HepG2 (cell line): Measurements from ENCODE around the gene IFT52. TPM values are rescaled to one million over a fixed set of nuclear protein-coding genes. Genes with fewer than 3 reads are reported as not detected.

Experiments used
- ATAC-seq: fragments of 200-7000 bp; cut with Tn5 transposase; 3 replicates; pipeline ENCODE4 v1.9.1; 2020; ENCODE audit warnings: mild to moderate bottlenecking, moderate library complexity
- BruUV-seq: library from RNA; stranded (reverse); fragments of 400-500 nt; replicated peaks from 2 replicates; lab custom pipeline; 2021; lab: Mats Ljungman, UMichigan
- CTCF ChIA-PET: fragments of 300-600 bp; formaldehyde crosslinking; extraction: SDS; loops from one replicate; lab custom pipeline; 2021; ENCODE audit warnings: low total read pairs, inconsistent platforms, low intra/inter-chr PET ratio; lab: Yijun Ruan, JAX
- POLR2A ChIA-PET: fragments of 350-600 bp; sonication (Branson Sonifier 250); formaldehyde crosslinking; loops from one replicate; lab custom pipeline; 2020; ENCODE audit warnings: antibody characterized with exemption, inconsistent platforms; lab: Yijun Ruan, JAX
- DNase-seq: peaks from one replicate; pipeline ENCODE4 v3.0.0-alpha.2; 2015; ENCODE audit warnings: low spot score
- FAIRE-seq: peaks from 3 replicates; lab custom pipeline; 2011; peaks lifted over from hg19 to GRCh38; lab: Jason Lieb, UNC
- H2AFZ ChIP-seq: one replicate; pipeline ENCODE4 v1.6.1; 2011; ENCODE audit warnings: low read length, inconsistent platforms
- H3K27ac ChIP-seq: fragments of 300-600 bp; 3 replicates; pipeline ENCODE4 v1.8.0; 2011; ENCODE audit warnings: mixed run types, mild to moderate bottlenecking, mixed read lengths, low read length, inconsistent platforms; ENCODE audit not compliant: insufficient read depth; ENCODE audit errors: extremely low read length
- H3K27me3 ChIP-seq, 2 experiments: fragments of 200-600 bp in 1 of 2; 2 replicates in 1 of 2; 3 replicates in 1 of 2; pipeline versions ENCODE4 v1.6.0 to v1.8.0; 2011; ENCODE audit warnings: low read length in 2 of 2, mild to moderate bottlenecking in 2 of 2, moderate library complexity in 2 of 2, inconsistent platforms in 1 of 2; ENCODE audit not compliant: insufficient read depth in 2 of 2, control insufficient read depth in 1 of 2
- H3K36me3 ChIP-seq, 2 experiments: fragments of 200-600 bp in 1 of 2; replicated peaks in 1 of 2; 2 replicates in 1 of 2; 3 replicates in 1 of 2; pipeline versions ENCODE4 v1.5.1 to v1.8.0; 2011; ENCODE audit warnings: low read length in 2 of 2, inconsistent platforms in 1 of 2; ENCODE audit not compliant: insufficient read depth in 2 of 2, control insufficient read depth in 1 of 2
- H3K4me1 ChIP-seq: 2 replicates; pipeline ENCODE4 v1.5.1; 2012; ENCODE audit warnings: low read length, inconsistent platforms; ENCODE audit not compliant: insufficient read depth
- H3K4me2 ChIP-seq: 2 replicates; pipeline ENCODE4 v1.6.0; 2011; ENCODE audit warnings: low read depth, low read length, inconsistent platforms
- H3K4me3 ChIP-seq, 3 experiments: fragments of 200-600 bp in 1 of 3; sonication (generic), shearing (Covaris generic) in 1 of 3; replicated peaks in 1 of 3; 2 replicates each; pipeline ENCODE4 v1.5.1; 2011 to 2016; ENCODE audit warnings: low read length in 3 of 3, inconsistent platforms in 2 of 3, low read depth in 2 of 3, mild to moderate bottlenecking in 2 of 3, control low read depth in 1 of 3, mixed read lengths in 1 of 3; ENCODE audit not compliant: insufficient read depth in 1 of 3
- H3K79me2 ChIP-seq: one replicate; pipeline ENCODE4 v1.6.1; 2011; ENCODE audit warnings: low read length, inconsistent platforms; ENCODE audit not compliant: insufficient read depth
- H3K9ac ChIP-seq: 2 replicates; pipeline ENCODE4 v1.6.0; 2011; ENCODE audit warnings: mild to moderate bottlenecking, low read depth, low read length, inconsistent platforms; ENCODE audit not compliant: insufficient read depth
- H3K9me3 ChIP-seq: 2 replicates; pipeline ENCODE4 v1.5.1; 2012; ENCODE audit warnings: mild to moderate bottlenecking, low read length
- H4K20me1 ChIP-seq: 2 replicates; pipeline ENCODE4 v1.6.0; 2011; ENCODE audit warnings: inconsistent platforms, mild to moderate bottlenecking, low read length, moderate library complexity; ENCODE audit not compliant: insufficient read depth
- SATB2 ChIP-seq: sonication (generic); formaldehyde crosslinking; IDR thresholded peaks from 2 replicates; pipeline ENCODE4 v1.5.0; 2020; ENCODE audit warnings: missing genetic modification reagents
- SMAD9 ChIP-seq: sonication (generic); formaldehyde crosslinking; IDR thresholded peaks from 2 replicates; pipeline ENCODE4 v1.5.1; 2020; ENCODE audit warnings: mild to moderate bottlenecking, missing genetic modification reagents
- ZC3H13 ChIP-seq: sonication (generic); formaldehyde crosslinking; IDR thresholded peaks from 2 replicates; pipeline ENCODE4 v1.8.1; 2023; ENCODE audit warnings: mild to moderate bottlenecking, missing genetic modification reagents, moderate library complexity
- ZNF333 ChIP-seq: sonication (generic); formaldehyde crosslinking; IDR thresholded peaks from 2 replicates; pipeline ENCODE4 v1.4.0; 2020; ENCODE audit warnings: mild to moderate bottlenecking, missing genetic modification reagents, borderline replicate concordance
- ZNF460 ChIP-seq: sonication (generic); formaldehyde crosslinking; IDR thresholded peaks from 2 replicates; pipeline ENCODE4 v1.5.1; 2020; ENCODE audit warnings: missing genetic modification reagents, mild to moderate bottlenecking, borderline replicate concordance
- ZNF558 ChIP-seq: sonication (generic); formaldehyde crosslinking; IDR thresholded peaks from 2 replicates; pipeline ENCODE4 v1.9.0; 2022; ENCODE audit warnings: mild to moderate bottlenecking, missing genetic modification reagents, borderline replicate concordance
- ZNF788 ChIP-seq: sonication (generic); formaldehyde crosslinking; IDR thresholded peaks from 2 replicates; pipeline ENCODE4 v1.5.0; 2020; ENCODE audit warnings: mild to moderate bottlenecking, missing genetic modification reagents, borderline replicate concordance
- ZNF839 ChIP-seq: sonication (generic); formaldehyde crosslinking; IDR thresholded peaks from 2 replicates; pipeline ENCODE4 v1.4.0; 2020; ENCODE audit warnings: missing genetic modification reagents, mild to moderate bottlenecking, borderline replicate concordance
- WGBS: methylation state at CpG from one replicate; pipeline ENCODE4 v1.1.6; 2017; ENCODE audit warnings: low lambda C conversion rate; 5-methylcytosine and 5-hydroxymethylcytosine counted together
- in situ Hi-C: cut with HindIII; loops from 2 replicates; pipeline ENCODE4 v1.10.0; 2017; ENCODE audit warnings: low pct_unique_long_range_greater_than_20kb; ENCODE audit not compliant: extremely low pct_ligation_motif_present
- intact Hi-C: fragments of 100-400 bp; cut with micrococcal nuclease; formaldehyde crosslinking; loops from one replicate; pipeline ENCODE4 v1.10.0; 2022; ENCODE audit not compliant: unreplicated experiment
- polyA plus RNA-seq, 8 experiments: library from polyadenylated mRNA; depleted of rRNA in 3 of 8; stranded (reverse) in 7 of 8; unstranded in 1 of 8; fragments of >200 nt; fragmentation: Illumina TruSeq in 4 of 8; extraction: Trizol in 4 of 8; gene quantifications; 2 replicates each; pipeline versions ENCODE4 v1.2.1 to v1.2.3, GENCODE V29; 2011 to 2016; ENCODE audit warnings: low read depth in 4 of 8, missing spikeins in 1 of 8, mixed read lengths in 1 of 8; ENCODE audit not compliant: insufficient read depth in 1 of 8
- total RNA-seq, 5 experiments: library from RNA; depleted of rRNA; stranded (reverse); fragments of >200 nt; fragmentation: Illumina TruSeq; extraction: Trizol; gene quantifications; 2 replicates each; pipeline ENCODE4 v1.2.3, GENCODE V29; 2016; ENCODE audit warnings: low read depth in 1 of 5
- TF ChIP-seq, protein P1 (sequence below): sonication (generic); formaldehyde crosslinking; IDR thresholded peaks from 2 replicates; pipeline ENCODE4 v1.8.0; 2022; ENCODE audit warnings: missing genetic modification reagents, mild to moderate bottlenecking, inconsistent platforms, borderline replicate concordance
- TF ChIP-seq, protein P2 (sequence below): sonication (generic); formaldehyde crosslinking; IDR thresholded peaks from 2 replicates; pipeline ENCODE4 v1.8.0; 2022; ENCODE audit warnings: missing genetic modification reagents, mild to moderate bottlenecking, borderline replicate concordance

IFT52 gene
- total and polyA plus RNA-seq, 2 of the 13 experiments (the other 11 are each of a cell fraction or from before 2014, with no cell fraction given), result 48.0 to 64.0 TPM

DNA sequence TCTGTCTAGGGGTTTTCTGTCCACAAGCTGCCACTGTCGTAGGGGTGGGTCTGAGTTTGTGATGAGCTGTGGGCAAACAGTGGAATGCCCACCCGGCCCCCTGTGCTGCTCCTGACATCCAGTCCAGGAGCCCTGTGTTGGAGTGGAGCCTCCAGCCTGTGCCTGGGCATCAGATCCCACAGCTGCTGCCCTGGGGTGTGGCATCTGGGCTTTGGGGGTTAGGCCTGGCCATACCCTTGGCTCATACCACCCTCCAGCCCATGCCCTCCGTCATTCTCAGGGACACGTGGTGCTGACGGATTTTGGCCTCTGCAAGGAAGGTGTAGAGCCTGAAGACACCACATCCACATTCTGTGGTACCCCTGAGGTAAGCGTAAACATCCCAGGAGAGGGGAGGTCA, 19.0 kb upstream of the IFT52 start:
- Histone ChIP-seq H3K27me3 (no peaks in the 10 kb centered on the region), H2AFZ (no peak overlapping the region), H3K36me3 (peaks cover 0 to 21% of the 10 kb centered on the region in 2 experiments; a peak in 4 of 5 replicates), H3K4me1 (peaks cover 18% of the 10 kb centered on the region), H3K9ac (no peak overlapping the region), H3K4me3 (no peak overlapping the region), H3K79me2 (no peaks in the 10 kb centered on the region), H3K9me3 (no peaks in the 10 kb centered on the region), H3K27ac (no peak overlapping the region), H3K4me2 (no peak overlapping the region), H4K20me1 (no peaks in the 10 kb centered on the region)
- ATAC-seq (no peak), DNase-seq (no peak), FAIRE-seq (no peak)
- no TSS peak for BruUV-seq
- intact Hi-C loops, result no loop called here
- CTCF ChIA-PET, result no interaction called here
- in situ Hi-C loops, result no loop called here
- WGBS, result 90% methylated on average over 6 of the region's 6 CpGs
- TF ChIP-seq ZNF460 (CRISPR knock-in tag), result no peak
- no peak for TF ChIP-seq ZNF558 (CRISPR knock-in tag)
- no peak for TF ChIP-seq SMAD9
- TF ChIP-seq ZNF788, result peak; percentile 44; the same call in 1 of the 2 replicates
- TF ChIP-seq ZNF839 (CRISPR knock-in tag), result 0 out of 2 replicates have a peak, but pooled peaks have one; percentile 8
- TF ChIP-seq ZNF333, result no peak
- no peak for TF ChIP-seq ZC3H13 (CRISPR knock-in tag)
- no peak for TF ChIP-seq SATB2 (CRISPR knock-in tag)
- TF ChIP-seq, protein P1, sequence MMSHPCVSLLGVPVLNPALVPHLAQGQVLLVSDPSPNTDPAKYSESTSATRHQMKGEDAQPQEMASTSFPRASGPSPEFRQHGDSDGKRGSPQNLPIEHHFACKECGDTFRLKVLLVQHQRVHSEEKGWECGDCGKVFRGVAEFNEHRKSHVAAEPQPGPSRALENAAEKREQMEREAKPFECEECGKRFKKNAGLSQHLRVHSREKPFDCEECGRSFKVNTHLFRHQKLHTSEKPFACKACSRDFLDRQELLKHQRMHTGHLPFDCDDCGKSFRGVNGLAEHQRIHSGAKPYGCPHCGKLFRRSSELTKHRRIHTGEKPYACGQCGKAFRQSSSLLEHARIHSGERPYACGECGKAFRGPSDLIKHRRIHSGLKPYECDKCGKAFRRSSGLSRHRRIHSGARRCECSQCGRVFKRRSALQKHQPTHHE (CRISPR knock-in tag), result no peak
- TF ChIP-seq, protein P2, sequence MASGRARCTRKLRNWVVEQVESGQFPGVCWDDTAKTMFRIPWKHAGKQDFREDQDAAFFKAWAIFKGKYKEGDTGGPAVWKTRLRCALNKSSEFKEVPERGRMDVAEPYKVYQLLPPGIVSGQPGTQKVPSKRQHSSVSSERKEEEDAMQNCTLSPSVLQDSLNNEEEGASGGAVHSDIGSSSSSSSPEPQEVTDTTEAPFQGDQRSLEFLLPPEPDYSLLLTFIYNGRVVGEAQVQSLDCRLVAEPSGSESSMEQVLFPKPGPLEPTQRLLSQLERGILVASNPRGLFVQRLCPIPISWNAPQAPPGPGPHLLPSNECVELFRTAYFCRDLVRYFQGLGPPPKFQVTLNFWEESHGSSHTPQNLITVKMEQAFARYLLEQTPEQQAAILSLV (CRISPR knock-in tag), result no peak
- TF ChIP-seq, all 625 proteins: peak for 2
- POLR2A ChIA-PET, result interaction anchor here (1.4 to 9.7 kb wide), 2 partner anchors 12 to 13 kb away, joined by 7 to 109 read pairs; partner anchors contain the start of gene SGK2
